Stimulated activated CD8-positive, alpha-beta memory T cell treated with anti-CD3 and anti-CD28 coated beads, Interleukin-12 subunit alpha, Interleukin-12 subunit beta, amount 100 ng/mL, for 24 hours (primary cell): ENCODE measurements around the gene TREX2.
"Not testable (repeated sequence)": the region's sequence is repeated elsewhere in the genome, so short reads cannot be mapped to it uniquely, and the experiment has no call there.

Experiments used
- DNase-seq: peaks from one replicate; pipeline ENCODE4 v3.0.0-alpha.2; 2020; ENCODE audit errors: extremely low read depth

TREX2 gene

GRCh38 chrX:153408221-153408721 lies 37.6 kb downstream of the TREX2 start:
- no peak for DNase-seq

- DNase-seq = no peak
These were observed 38.1 kb downstream of the TREX2 start for GRCh38 chrX:153407736-153408135.

GRCh38 chrX:153406903-153407302 lies 39.0 kb downstream of the TREX2 start:
- no peak for DNase-seq

- no peak for DNase-seq
These were observed 39.8 kb downstream of the TREX2 start for GRCh38 chrX:153406011-153406410.

GRCh38 chrX:153405426-153405825 lies 40.4 kb downstream of the TREX2 start:
- no peak for DNase-seq

- not testable (repeated sequence) for DNase-seq
These were observed 41.5 kb downstream of the TREX2 start for GRCh38 chrX:153404333-153404732.

GRCh38 chrX:153401133-153401764 lies 44.6 kb downstream of the TREX2 start, which contains the start of gene PNMA6E:
PNMA6E (minus strand) TSS chrX:153401350; CDS start chrX:153398849, 2,501 bp downstream.
- no peak for DNase-seq

GRCh38 chrX:153400146-153401132 lies 45.4 kb downstream of the TREX2 start:
- peak; percentile 5 for DNase-seq

- no peak for DNase-seq
These were observed 47.4 kb downstream of the TREX2 start for GRCh38 chrX:153398275-153398960.

GRCh38 chrX:153397256-153397960 lies 48.4 kb downstream of the TREX2 start:
- no peak for DNase-seq

GRCh38 chrX:153396320-153397195 lies 49.3 kb downstream of the TREX2 start:
- no peak for DNase-seq

- DNase-seq = no peak
These were observed 50.1 kb downstream of the TREX2 start for GRCh38 chrX:153395613-153396319.

- DNase-seq = no peak
These were observed 51.2 kb downstream of the TREX2 start for GRCh38 chrX:153394612-153395011.
